GM18868 (cell line): Measurements from ENCODE around the gene SPSB3.

Experiments used
- ATAC-seq: cut with Tn5 transposase; IDR thresholded peaks from one replicate; pipeline ENCODE4 v1.9.1; 2021; ENCODE audit warnings: mild to moderate bottlenecking, moderate library complexity; ENCODE audit not compliant: unreplicated experiment

Gene SPSB3

DNA sequence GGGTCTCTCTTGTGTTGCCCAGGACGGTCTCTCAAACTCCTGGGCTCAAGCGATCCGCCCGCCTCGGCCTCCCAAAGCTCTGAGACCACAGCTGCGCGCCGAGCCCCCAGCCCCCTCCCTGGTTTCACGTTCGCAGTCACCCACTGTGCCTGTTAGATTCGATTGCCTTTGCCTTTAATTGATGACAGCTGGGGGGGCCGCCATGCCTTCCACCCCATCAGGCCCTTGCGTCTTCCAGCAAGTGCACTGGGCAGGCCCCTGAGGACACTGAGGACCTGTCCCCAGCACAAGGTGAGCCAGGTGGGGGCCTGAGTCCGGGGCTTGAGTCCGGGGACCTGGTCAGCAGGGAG lies 7.9 kb upstream of the SPSB3 start:
- no peak for ATAC-seq

DNA sequence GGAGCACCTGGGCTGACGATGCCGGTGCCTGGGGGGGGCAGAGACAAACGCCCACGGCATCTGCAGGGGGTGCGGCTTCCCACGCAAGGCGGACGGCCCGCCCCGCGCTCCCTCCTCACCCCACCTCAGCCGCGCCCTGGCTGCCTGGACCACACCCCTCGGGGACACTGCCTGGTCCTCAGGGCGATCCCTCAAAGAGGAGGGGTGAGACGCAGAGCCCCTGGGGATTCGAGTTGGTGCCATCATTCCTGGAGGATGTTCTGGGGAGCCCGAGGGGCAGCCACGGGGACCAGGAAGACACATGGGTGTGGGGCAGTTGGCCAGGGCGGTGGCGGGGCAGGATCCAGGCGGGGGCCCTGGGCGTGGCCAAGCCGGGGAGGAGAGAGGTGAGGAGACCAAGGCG lies 7.3 kb upstream of the SPSB3 start:
- no peak for ATAC-seq

DNA sequence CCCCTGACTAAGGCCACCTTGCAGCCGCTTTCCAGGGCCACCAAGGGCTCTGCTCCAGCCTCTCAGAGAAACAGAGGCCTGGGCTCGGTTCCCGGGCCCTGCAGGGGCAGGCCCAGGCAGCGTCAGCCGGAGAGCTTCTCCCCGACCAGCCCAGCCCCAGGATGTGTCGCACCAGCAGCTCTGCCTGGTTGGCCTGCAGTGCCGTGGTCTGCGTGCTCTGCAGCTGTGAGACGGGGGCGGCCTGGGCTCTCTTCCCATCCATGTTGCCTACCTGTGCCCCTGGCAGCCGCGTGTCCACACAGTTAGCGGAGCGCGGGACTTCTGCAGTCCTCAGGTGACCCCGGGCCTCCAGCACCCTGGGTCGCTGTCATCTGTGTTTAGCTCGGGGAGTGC lies 6.3 kb upstream of the SPSB3 start:
- no peak for ATAC-seq

DNA sequence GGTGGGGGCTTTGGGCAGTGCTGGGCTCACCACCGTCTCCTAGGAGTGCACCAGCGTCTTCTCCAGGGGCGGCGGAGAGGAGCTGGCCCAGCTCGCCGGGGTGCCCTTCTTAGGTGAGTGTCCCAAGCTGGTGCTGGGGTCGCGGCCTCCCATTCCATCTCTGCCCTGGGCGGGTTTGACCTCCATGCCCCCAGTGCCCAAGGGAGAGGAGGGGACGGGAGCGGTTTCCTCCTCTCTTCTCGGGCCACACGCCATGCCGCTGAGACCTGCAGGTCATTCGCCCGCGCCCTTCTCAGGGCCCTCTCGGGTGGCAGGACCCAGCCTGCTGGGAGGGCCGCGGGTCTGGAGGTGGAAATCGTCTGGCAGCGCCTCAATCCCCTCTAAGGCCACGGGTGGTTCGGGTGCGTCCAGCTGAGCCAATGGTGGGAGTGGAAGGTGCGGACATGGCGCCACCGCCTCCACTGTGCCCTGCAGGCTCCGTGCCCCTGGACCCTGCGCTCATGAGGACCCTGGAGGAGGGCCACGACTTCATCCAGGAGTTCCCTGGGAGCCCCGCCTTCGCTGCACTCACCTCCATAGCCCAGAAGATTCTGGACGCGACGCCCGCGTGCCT lies 5.8 kb upstream of the SPSB3 start:
- ATAC-seq: no peak

DNA sequence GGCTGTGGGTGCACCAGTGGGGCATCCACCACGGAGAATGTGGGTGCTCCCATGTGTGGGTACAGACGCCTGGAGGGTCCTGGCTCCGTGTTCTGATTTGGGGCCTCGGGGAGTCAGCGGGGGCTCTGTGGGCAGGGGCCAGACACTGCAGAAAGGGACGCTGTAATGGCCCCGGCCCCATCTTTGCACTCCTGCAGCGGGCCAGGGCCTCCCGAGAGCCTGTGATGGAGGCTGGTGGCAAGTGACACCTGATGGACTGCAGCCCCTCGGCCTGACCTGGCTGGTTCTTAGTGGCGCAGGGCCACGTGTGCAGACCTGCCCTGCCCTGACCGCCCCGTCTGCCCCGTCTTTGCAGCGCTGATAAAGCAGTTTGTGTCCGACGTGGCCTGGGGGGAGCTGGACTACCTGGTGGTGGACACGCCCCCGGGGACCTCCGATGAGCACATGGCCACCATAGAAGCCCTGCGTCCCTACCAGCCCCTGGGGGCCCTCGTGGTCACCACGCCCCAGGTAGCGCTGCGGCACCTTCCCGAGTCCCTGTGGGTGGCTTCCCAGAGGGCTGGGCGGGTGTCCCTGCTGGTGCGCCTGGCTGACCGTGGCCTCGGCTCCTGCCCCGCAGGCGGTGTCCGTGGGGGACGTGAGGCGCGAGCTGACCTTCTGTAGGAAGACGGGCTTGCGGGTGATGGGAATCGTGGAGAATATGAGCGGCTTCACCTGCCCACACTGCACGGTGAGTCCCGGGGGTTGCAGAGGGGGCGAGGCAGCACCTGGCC lies 5.1 kb upstream of the SPSB3 start:
- no peak for ATAC-seq

DNA sequence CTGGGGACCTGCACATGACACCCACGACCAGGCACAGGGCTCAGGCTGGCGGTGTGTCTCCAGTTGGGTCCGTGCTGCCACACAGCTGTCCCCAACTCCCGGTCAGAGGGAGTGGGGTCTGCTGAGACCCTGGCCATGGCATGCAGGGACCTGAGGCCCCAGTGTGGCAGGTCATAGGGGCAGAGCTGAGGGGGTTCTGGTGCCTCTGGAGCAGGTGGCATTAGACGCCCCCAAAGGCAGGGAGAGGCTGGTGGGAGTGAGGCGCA lies 4.6 kb upstream of the SPSB3 start:
- ATAC-seq: no peak

DNA sequence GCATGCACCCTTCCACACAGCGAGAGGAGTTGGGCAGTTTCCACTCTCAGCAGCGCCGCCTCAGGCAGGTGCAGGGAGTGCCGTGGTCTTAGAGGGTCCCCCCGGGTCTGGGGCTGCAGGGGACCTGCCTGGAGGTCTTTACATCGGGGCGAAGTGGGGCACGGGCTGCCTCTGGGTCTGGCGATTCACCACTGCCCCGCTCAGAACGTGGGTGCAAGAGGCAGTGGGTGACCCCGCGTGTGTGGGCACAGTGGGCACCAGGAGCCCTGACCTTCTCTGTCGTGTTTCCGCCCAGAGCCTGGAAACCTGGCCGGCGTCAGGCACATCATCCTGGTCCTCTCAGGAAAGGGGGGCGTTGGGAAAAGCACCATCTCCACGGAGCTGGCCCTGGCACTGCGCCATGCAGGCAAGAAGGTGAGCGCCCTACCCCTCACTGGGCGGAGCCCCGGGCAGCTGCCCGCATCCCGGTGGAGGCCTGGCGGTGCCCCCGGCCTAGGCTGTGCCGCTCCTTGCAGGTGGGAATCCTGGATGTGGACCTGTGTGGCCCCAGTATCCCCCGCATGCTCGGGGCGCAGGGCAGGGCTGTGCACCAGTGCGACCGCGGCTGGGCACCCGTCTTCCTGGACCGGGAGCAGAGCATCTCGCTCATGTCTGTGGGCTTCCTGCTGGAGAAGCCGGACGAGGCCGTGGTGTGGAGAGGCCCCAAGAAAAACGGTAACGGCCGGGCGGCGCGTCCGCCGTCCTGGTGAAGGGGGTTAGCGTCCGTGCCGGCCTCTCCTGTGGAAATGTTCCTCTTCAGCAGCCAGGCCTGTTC lies 4.1 kb upstream of the SPSB3 start:
- no peak for ATAC-seq

DNA sequence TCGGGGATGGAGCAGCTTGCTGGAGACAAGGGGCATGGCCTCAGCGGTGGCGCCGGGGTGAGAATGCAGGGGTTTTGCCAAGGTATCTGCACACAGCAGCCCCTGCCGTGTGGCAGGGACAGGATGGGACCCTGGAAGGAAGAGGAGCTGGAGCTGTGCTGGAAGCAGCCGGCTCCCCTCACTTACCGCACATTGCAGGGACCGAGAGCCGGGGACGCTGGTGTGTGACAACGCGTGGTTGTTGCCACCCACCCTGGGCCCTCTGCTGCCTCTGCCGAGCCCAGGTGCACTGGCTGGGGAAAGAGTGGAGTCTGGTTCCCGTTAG lies 3.4 kb upstream of the SPSB3 start:
- no peak for ATAC-seq

DNA sequence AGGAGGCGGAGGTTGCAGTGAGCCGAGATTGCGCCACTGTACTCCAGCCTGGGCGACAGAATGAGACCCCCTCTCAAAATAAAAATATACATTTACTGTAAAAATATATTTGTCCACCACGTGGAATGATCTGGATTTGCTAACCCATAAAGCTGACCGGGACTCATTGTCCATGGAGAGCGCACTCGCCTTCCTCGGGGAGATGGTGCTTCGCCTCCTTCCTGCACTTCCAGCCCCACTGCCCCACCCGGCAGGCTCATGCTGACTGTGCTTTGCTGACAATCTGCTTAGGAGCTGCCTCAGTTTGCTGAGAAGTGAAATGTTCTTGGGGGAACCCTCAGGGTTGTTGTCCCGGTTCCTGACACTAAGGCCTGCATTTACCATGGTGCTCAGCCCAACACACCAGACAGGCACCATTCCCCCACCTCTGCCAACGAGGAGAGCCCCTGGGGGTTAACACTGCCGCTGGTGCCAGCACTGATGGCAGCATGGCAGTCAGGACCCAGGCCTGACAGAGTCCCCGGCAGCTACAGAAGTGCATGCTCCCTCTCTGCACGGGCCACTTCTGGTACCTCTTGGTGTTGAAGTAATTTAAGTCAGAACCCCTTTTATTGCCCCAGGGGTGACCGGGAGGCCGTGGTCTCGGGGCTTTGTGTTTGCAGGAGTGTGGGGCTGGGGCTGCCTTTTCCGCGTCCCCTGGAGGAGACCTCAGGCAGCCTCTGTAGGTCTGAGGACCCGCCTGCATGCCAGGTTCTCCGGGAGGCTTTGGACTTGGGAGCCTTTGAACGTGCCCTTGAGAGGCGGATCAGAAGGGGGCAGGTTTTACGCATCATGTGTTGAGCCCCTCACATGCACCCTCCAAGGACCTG lies 2.8 kb upstream of the SPSB3 start:
- no peak for ATAC-seq

DNA sequence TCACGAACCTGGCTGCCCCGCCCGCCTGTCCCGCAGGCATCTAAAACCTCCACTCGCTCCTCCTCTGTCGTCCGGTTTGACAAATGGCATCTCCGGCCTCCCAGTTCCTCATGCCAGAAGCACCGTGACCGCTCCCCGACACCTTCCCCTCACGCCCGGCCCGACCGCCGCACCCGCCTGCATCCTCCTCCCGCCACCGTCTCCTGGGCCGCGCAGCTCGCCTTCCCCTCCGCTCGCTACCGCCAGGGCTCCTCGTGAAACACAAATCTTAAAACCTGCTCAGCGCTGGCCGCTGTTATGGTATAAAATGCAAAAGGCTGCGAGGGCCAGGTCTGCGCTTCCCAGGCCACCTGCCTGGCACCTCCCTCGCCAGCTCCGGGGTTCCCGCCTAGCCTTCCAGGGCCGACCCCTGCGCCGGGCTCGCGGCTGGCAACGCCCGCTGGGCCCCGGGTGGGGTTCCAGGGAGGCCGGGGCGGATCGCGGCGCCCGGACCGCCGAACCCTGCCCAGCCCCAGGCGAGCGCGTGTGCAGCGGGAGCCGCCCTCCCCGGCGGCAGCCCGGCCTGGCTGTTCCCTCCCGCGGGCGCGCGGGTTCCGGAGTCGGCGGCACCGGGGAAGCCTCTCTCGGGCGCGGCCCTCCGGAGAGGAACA lies 488 bp downstream of the SPSB3 start:
- ATAC-seq: peak; percentile 4

DNA sequence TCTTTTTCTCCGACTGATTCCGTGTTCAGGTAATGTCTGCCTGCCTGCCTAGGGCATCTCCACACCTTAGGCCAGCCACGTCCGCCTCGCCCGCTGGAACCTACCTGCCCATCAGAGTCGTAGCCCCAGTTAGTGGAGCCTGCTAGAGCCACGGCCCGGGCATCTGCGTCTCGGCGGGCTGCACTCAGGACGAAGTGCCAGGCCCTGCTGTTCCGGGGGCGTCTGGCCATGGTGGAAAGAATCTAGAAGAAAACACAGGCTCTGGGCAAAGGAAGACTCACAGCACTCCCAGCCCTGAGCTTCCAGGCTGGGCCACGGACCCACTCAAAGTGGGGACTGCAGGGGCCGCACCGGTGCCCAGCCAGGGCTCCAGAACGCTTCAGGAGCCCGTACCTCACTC lies 1.1 kb downstream of the SPSB3 start:
- ATAC-seq: no peak

DNA sequence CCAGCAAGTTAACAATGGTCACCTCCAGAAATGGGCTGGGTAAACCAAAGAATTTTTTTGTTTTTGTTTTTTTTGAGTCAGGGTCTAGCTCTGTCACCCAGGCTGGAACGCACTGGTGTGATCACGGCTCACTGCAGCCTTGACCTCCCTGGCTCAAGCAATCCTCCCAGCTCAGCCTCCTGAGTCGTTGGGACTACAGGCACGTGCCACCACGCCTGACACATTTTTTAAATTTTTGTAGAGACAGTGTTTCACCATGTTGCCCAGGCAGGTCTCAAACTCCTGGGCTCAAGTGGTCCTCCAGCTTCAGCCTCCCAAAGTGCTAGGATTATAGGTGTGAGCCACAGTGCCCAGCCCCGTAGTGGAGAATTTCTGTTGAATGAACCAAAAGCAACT lies 1.7 kb downstream of the SPSB3 start:
- no peak for ATAC-seq

DNA sequence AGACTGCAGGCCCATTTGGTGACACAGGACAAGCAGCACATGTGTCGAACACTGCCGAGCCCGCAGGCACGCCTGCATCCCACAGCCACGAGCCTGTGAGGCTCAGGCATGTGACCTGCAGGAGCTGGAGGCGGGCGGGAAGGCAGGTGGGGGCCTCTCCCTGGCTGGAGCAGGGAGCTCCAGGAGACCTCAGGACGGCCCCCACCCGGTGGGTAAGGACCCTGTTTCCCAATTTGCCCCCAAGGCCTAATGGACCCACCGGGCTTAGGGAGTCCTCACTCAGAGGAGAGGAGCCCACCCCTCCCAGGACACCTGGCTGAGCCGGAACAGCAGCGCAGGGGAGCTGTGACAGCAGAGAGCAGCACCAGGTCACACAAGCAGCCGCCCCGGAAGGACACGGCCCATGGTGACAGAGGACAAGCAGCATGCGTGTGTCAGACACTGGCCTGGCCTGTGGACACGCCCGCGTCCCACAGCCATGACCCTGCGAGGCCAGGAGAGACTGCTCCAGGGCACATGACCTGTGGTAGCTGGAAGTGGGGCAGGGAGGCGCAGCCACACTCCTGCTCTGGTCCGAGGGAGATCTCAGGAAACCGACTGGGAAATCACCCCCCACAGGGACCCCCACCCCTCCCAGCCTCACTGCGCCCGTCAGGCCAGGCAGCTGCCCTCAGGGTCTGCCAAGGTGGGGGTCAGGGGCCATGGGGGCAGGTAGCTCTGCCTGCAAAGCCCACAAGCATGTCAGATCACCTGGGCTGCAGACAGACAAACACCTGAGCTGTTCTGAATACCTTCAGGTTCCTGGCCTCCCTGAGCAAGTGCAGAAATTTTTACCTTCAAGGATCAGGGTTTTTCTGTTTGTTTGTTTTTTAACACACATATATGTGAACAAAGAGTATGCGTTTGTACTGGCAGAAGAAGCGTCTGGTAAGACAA lies 2.4 kb downstream of the SPSB3 start:
- ATAC-seq: no peak

DNA sequence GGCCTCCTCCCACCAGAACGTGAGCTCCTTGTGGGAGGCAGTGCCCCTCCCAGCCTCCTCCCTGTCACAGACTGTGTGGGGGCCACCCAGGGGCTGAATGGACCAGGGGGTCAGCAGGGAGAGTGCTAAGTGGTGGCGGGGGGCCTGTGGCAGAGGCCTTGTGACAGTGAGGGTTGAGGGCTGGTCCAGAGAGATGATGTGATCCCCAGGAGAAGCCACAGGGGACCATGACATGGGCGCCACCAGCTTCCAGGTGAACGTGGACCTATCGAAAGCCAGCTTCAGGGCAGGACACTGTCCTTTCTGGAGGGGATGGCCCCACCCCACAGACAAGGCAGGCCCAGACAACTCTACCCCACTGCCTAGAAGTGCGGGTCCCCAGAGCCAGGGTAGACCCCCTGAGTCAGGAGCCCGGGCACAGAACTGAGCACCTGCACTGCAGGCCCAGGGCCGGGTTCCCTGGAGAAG lies 3.1 kb downstream of the SPSB3 start:
- no peak for ATAC-seq

DNA sequence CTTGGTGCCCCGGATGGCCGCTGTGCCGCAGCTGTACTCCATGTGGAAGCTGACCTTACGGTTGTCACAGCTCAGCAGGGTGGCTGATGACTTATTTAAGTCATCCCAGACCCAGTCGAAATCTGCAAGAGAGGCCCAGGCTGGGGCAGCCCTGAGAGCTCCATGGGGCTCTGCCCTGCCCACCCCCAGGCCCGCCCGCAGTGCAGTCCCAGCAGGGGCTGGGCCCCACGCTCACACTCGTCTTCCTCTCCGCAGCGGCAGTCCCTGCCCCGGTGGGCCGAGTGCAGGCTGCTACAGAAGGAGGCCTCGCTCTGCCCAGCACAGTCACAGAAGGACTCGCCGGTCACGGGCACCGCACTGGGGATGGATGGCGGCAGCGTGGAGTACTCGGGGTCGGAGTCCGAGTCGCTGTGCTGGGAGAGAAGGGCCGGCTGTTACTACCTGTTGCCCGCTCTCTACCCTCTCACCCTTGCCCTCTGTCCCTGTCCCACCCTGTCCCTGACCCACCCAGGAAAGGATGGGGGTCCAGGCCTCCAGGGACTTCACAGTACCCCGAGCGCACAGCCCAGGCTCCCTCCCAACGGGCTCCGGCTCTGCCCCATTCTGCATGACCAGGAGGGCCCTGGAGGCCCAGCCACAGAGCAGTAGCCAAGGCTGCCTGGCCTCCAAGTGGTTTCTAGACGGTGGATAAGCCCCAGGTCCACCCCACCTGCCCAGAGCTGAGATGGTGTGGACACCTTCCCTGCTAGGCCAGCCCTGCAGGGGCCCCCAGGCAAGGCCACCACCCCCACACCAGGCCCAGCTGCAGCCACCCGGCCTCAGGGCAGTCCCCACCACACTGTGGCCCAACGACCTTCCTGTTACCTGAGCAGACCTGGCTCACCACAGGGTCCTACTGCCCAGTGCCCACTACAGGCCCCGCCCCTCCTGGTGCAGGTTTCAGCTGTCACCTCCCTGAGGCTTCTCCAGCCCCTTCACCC lies 3.9 kb downstream of the SPSB3 start:
- ATAC-seq: no peak

DNA sequence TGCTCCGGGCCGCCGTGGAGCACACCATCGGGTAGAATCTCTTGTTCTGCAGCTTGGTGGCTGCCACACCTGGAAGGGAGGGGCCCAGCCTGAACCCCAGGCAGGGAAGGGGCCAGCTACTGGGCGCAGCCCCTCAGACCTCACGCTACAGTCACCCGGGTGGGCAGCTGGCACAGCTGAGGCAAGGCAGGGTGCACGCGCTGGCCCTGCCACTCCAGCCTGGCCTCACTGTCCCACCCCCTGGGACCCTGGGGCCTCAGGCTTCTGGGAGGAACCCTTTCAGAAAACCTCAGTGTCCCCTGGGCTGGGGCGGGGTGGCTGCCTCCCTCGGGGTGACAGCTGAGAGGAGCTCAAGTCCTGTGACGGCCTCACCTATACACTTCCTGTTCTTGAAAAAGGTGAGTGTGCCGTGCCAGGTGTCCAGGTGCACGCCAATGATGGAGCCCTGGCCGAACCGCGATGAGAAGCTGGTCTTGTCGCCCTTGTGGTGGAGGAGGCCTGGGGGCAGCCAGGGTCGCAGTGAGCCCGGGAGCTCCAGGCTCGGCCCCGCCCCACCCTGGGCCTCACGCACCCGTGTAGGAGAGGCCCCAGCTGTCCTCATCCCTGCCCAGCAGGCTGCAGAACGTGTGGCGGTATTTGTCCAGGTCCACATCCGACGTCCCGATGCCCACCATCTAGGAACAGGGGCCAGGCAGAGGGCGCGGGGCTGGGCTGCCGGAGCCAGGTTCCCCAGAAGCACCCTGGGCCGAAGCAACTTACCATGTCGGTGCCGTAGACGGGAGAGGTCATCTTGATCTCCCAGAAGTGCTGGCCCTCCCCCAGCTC lies 4.8 kb downstream of the SPSB3 start:
- no peak for ATAC-seq

DNA sequence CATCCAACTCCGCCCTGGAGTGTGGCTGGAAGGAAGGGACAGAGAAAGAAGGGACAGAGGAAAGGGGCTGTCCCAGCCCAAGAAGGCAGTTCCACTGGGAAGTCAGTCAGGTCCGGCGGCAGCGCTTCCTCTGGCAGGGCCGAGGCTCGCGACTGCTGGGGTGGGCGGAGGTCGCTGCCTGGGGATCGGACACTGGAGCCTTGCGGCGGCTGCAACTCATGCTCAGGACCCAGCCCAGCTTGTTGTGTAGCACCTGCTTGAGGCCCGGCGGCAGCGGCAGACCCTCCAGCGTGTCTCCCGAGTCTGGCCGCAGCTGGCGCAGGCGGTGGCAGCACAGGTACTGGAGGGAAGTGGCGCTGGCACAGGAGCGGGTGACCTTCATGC lies 5.4 kb downstream of the SPSB3 start:
- ATAC-seq: no peak

DNA sequence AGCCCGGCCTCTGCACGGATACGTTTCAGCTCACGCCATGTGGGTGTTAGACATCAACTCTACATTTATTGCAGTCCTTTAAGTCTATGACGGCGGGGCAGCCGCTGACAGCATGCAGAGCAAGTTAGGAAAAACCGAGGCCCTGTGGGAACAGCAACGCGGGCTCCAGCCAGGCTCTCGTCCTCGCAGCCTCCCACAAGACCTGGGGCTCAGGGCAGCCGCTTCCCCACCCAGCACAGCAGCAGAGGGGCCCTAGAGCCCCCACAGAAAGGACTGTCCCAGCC lies 5.8 kb downstream of the SPSB3 start:
- ATAC-seq: no peak
